HK-2 (cell line): ENCODE data around the gene PLEKHA5.
"Not testable (repeated sequence)": the region's sequence is repeated elsewhere in the genome, so short reads cannot be mapped to it uniquely, and the experiment has no call there.

Source experiments
- DNase-seq: peaks from one replicate; pipeline ENCODE4 v3.0.0-alpha.2; 2018; ENCODE audit not compliant: unreplicated experiment

Gene PLEKHA5

GRCh38 chr12:19332196-19332595 lies 202.7 kb downstream of the PLEKHA5 start:
- no peak for DNase-seq

- DNase-seq: no peak
Measured at GRCh38 chr12:19338405-19338804, 208.9 kb downstream of the PLEKHA5 start.

GRCh38 chr12:19350850-19351249 lies 221.3 kb downstream of the PLEKHA5 start:
- DNase-seq: not testable (repeated sequence)

- DNase-seq: no peak
Measured at GRCh38 chr12:19351346-19351745, 221.8 kb downstream of the PLEKHA5 start.

GRCh38 chr12:19369691-19370148 lies 240.2 kb downstream of the PLEKHA5 start:
- no peak for DNase-seq

GRCh38 chr12:19373586-19373985 lies 244.1 kb downstream of the PLEKHA5 start:
- no peak for DNase-seq

- DNase-seq: no peak
Measured at GRCh38 chr12:19375888-19376287, 246.4 kb downstream of the PLEKHA5 start.

GRCh38 chr12:19376691-19377090 lies 247.2 kb downstream of the PLEKHA5 start:
- DNase-seq: no peak

GRCh38 chr12:19382111-19382526 lies 252.6 kb downstream of the PLEKHA5 start:
- DNase-seq: peak; percentile 71

GRCh38 chr12:19382563-19382962 lies 253.0 kb downstream of the PLEKHA5 start:
- DNase-seq: peak; percentile 8

- DNase-seq: no peak
Measured at GRCh38 chr12:19387161-19387560, 257.6 kb downstream of the PLEKHA5 start.

GRCh38 chr12:19388131-19388549 lies 258.6 kb downstream of the PLEKHA5 start:
- DNase-seq: no peak

- DNase-seq: no peak
Measured at GRCh38 chr12:19390051-19390598, 260.6 kb downstream of the PLEKHA5 start.

- not testable (repeated sequence) for DNase-seq
Measured at GRCh38 chr12:19392644-19393043, 263.1 kb downstream of the PLEKHA5 start.

- no peak for DNase-seq
Measured at GRCh38 chr12:19394385-19394784, 264.9 kb downstream of the PLEKHA5 start.

- no peak for DNase-seq
Measured at GRCh38 chr12:19397534-19397933, 268.0 kb downstream of the PLEKHA5 start.

GRCh38 chr12:19398376-19399363 lies 269.1 kb downstream of the PLEKHA5 start:
- no peak for DNase-seq

GRCh38 chr12:19400649-19401285 lies 271.2 kb downstream of the PLEKHA5 start:
- not testable (repeated sequence) for DNase-seq

GRCh38 chr12:19402211-19402610 lies 272.7 kb downstream of the PLEKHA5 start:
- DNase-seq: no peak

- DNase-seq: peak; percentile 6
Measured at GRCh38 chr12:19402743-19403431, 273.4 kb downstream of the PLEKHA5 start.

GRCh38 chr12:19404242-19404880 lies 274.8 kb downstream of the PLEKHA5 start:
- DNase-seq: no peak
